ENCODE measurements around the gene TSR3.

The TSR3 gene

GRCh38 chr16:1324286-1324826 is 27.3 kb downstream of the TSR3 start:
- DNase-seq (ENCODE audit: low read depth in 2 of 2) = no peak

- DNase-seq (ENCODE audit: low read depth in 2 of 2) = no peak
Observed at GRCh38 chr16:1323296-1324239, 28.1 kb downstream of the TSR3 start.

- no peak for DNase-seq (ENCODE audit: low read depth in 2 of 2)
Observed at GRCh38 chr16:1322407-1322806, 29.3 kb downstream of the TSR3 start.

DNA sequence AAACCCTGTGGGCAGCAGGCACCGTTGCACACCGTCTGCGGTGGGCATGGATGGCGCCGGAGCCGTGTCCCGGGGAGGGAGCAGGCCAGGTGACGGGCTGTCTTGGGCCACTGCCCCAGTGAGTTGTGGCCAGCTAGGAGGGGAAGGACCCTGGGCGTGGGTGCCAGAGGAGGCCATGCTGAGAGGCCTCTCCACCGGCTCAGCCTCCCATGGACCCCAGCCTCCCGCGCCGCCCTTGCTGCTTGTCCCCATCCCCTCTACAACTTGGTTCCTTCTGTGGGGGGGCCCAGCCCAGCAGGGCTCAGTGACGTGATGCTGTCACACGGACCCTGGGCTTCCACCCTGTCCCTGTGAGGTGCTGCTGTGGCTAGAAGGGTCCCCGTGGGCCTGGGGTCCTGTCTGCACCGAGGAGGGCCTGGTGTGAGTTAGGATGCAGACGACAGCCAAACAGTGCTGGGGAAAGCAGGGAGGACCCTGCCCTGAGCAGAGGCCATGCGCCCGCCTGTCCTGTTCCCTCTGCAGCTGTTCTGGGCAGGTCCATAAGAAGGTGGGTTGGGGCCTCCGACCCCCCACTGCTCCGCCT is 30.9 kb downstream of the TSR3 start:
- no peak for DNase-seq (ENCODE audit: low read depth in 2 of 2)

GRCh38 chr16:1320097-1320496 is 31.6 kb downstream of the TSR3 start:
- no peak for DNase-seq (ENCODE audit: low read depth in 2 of 2)

DNA sequence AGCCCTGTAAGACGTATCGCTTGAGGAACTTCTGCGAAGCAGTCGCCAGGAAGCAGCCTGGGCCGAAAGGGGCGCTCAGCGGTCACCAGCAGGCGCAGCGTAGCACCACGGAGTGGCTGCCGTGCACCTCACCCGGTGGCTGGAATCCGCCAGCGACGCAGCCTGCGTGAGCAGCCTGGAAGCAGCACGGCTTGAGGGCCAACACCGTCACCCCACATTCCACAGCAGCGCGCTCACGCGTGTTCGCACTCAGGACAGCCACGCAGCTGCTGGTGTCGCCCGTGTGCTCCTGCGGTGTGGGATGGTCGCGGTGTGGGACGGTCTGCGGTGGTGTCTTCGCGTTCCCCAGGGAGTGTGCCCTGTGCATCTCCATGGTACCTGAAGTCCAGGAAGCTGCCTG is 32.6 kb downstream of the TSR3 start:
- no peak for DNase-seq (ENCODE audit: low read depth in 2 of 2)

DNA sequence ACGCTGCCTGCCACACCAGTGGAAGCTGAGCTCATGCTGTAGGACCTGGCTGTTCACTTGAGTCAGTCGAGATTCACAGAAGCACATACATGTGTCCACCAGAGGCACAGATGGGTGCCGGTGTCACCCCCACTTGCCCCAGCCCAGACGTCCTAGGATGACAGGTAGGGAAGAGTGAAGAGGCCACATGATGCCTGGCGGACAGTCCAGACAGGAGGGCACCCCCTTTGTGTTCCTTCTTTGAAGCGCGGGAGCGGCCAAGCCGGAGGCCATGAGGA is 33.5 kb downstream of the TSR3 start:
- no peak for DNase-seq (ENCODE audit: low read depth in 2 of 2)

DNA sequence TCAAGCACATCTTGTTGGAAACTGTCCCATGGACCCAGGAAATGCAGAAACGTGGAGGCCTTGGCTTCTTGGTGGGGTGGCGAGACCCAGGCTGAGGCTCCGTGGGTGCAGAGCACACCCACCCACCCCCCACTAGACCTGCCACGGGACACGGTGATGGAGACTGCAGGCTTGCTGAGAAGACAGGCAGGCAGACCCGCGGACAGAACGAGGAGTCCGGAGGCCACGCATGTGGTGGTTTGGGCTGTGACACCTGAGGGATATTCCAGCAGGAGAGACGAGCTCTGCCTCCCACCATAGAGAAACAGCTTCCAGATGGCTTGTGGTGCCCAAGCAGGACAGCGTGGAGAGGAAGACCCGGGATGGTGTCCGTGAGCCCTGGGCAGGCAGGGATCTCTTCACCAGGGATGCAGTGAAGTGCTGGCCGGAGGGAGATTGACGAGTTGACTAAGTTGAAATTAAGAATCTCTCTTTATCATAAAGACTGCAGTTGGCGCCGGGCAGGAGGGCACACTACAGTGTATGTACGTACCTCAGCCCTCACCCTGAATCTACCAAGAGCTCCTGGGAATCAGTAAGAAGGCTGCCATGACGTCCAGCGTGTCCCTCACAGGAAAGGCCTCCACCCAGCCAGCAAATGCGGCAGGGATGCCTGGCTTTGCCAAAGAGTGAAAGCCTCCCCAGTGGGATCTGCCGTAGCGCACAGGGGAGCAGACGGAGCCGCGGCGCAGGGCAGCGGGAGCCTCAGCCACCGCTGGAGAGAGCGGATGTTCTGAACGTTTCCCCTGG is 34.0 kb downstream of the TSR3 start:
- no peak for DNase-seq (ENCODE audit: low read depth in 2 of 2)

GRCh38 chr16:1316033-1316405 is 35.7 kb downstream of the TSR3 start:
- DNase-seq (ENCODE audit: low read depth in 2 of 2) = no peak

- DNase-seq (ENCODE audit: low read depth in 2 of 2) = no peak
Observed at GRCh38 chr16:1315081-1316032, 36.3 kb downstream of the TSR3 start.

DNA sequence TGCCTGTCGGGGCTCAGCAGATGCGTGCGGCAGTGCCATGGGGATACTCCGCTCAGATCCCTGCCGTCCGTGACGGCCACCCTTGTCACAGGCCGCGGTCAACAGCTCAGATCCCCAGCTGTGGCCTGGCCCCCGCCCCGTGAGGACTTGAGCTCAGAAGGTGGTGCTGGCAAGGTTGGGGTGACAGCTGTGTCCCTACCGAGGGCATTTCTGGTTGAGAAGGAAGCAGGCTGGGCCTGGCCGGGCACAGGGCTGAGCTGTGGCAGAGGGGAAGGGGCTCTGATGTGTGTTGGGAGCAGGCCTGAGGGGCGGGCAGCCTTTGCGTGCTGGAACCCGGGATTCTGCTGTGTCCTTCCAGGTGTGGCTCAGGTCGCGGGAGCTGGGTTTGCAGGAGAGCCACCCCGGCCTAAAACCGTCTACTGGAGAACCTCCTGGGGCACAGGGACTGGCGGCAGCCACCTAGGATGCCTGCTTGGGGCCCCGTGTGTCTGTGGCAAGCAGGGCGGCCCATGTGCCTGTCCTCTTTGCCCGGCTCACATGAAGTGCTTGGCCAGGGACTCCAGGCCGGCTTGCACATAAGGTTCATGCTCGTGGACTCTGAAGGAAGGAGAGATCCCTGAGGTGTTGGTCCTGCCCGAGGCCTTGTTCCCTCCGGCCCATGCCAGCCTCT is 37.1 kb downstream of the TSR3 start:
- no peak for DNase-seq (ENCODE audit: low read depth in 2 of 2)

DNA sequence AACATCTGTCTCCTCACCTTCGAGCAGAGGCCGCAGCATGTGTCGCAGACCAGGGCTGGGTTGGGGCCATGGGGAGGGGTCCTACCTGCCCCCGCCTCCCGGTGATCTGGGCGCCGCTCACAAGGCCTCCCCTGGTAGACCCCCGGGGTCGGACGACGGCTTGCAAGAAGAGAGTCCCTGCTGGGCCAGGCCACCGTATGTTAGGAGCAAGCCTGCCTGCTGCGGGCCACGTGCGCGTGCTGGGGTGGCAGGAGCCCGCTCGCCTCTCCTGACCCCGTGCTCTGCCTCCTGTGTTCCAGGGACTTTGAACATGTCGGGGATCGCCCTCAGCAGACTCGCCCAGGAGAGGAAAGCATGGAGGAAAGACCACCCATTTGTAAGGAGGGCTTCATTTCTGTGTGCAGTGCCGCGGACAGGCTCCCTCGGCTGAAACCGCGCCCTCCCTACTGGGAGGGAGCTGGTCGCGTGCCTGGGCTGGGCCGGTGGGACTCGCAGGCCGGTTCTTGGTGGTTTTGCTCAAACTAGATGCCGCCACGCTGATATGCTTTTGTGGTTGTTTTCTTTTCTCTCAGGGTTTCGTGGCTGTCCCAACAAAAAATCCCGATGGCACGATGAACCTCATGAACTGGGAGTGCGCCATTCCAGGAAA is 37.8 kb downstream of the TSR3 start:
- DNase-seq (ENCODE audit: low read depth in 2 of 2) = no peak

GRCh38 chr16:1312903-1313302 is 38.8 kb downstream of the TSR3 start:
- no peak for DNase-seq (ENCODE audit: low read depth in 2 of 2)

- DNase-seq (ENCODE audit: low read depth in 2 of 2) = no peak
Observed at GRCh38 chr16:1312467-1312816, 39.2 kb downstream of the TSR3 start.

- no peak for DNase-seq (ENCODE audit: low read depth in 2 of 2)
Observed at GRCh38 chr16:1311738-1312466, 39.8 kb downstream of the TSR3 start.

- DNase-seq (ENCODE audit: low read depth in 2 of 2) = no peak
Observed at GRCh38 chr16:1311212-1311737, 40.4 kb downstream of the TSR3 start.

- DNase-seq (ENCODE audit: low read depth in 2 of 2) = no peak
Observed at GRCh38 chr16:1310832-1311200, 40.9 kb downstream of the TSR3 start.

DNA sequence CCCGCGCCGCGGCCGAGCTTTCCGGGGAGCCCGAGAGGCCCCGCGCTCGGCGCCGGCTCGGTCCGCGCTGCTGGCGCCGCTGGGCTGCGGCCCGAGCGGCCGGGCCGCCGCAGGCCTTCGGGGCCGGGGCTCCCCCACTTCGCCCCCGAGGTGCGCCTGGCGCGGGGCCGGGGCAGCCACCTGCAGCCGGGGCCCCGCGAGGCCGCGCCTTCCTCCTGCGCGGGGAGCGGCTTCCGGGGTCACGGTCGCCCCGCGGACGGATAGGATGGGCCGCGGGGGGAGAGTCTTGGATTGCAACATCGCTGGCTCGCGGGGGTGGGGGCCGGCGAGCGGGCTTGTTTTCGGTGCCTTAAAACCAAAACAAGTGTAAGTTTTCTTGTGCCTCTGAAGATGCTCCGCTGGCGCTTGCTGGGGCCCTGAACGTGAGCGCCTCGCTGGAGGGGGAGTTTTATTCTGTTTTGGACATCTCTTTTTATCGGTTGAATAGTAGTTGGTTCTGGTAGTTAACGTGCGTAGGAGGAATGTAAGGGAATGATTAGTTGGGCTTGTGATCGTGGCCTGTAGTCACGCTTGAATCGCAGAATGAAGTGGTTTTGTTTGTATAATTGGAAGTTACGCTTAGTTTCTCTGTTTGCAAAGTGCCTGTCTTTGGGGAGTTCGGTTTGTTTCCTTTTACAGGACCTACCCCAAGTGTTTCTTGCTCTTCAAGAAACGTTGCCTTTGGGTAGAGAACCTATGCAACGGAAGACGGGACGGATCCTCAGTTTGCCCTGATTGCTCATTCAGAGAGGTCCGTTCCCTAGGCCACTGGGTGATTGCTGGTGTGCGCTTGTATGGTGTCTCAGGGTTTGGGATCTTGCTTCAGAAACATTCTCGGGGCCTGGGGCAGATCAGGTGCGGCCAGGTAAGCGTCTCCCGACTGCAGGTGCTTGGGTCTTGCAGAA is 41.5 kb downstream of the TSR3 start:
- DNase-seq (ENCODE audit: low read depth in 2 of 2) = peak; percentile 38 to 42

Measured in stimulated activated CD4-positive, alpha-beta T cell treated with anti-CD3 and anti-CD28 coated beads, Interleukin-4, amount 100 ng/mL, for 48 hours (primary cell).